ENCODE data around the gene PACS1.
A peak's percentile ranks its signal among the peaks of the same experiment; 100 is the strongest.
"Not testable (repeated sequence)": the region's sequence is repeated elsewhere in the genome, so short reads cannot be mapped to it uniquely, and the experiment has no call there.

The PACS1 gene

DNA sequence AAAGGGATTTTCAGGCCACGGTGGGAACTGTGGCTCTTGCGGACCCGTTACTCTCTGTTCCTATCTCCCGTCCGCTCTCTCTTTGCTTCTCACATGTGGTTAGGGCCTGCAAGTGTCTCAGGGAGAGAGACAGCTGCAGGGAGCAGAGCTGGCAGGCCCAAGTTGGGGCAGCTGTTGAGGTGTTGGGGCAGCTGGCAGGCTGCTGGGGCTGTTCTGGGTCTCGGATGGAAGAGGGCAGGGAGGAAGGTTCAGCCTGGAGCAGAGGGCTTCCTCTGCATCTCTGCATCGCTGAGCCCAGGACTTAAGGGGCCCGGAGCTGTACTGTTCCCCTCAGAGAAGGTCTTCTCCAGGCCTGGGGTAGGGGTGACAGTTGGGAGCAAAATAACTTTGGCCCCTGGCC lies 205.3 kb downstream of the PACS1 start:
- DNase-seq (ENCODE audit: low read depth, low spot score), result no peak

DNA sequence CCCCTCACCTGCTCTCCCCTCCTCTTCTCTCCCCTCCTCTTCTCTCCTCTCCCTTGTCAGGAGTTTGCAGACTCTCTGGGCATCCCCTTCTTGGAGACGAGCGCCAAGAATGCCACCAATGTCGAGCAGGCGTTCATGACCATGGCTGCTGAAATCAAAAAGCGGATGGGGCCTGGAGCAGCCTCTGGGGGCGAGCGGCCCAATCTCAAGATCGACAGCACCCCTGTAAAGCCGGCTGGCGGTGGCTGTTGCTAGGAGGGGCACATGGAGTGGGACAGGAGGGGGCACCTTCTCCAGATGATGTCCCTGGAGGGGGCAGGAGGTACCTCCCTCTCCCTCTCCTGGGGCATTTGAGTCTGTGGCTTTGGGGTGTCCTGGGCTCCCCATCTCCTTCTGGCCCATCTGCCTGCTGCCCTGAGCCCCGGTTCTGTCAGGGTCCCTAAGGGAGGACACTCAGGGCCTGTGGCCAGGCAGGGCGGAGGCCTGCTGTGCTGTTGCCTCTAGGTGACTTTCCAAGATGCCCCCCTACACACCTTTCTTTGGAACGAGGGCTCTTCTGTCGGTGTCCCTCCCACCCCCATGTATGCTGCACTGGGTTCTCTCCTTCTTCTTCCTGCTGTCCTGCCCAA lies 206.0 kb downstream of the PACS1 start:
- no peak for DNase-seq (ENCODE audit: low read depth, low spot score)

DNA sequence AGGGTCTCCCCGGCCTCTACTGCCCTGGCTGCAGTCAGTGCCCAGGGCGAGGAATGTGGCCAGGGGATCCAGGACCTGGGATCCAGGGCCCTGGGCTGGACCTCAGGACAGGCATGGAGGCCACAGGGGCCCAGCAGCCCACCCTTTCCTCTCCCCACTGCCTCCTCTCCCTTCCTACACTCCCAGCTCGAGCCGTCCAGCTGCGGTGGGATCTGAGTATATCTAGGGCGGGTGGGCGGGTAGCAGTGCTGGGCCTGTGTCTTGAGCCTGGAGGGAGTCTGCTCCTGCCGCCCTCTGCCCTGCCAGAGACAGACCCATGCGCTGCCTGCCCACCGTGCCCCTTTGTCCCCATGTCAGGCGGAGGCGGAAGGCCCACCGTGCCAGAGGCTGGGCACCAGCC lies 206.5 kb downstream of the PACS1 start:
- not testable (repeated sequence) for DNase-seq (ENCODE audit: low read depth, low spot score)

DNA sequence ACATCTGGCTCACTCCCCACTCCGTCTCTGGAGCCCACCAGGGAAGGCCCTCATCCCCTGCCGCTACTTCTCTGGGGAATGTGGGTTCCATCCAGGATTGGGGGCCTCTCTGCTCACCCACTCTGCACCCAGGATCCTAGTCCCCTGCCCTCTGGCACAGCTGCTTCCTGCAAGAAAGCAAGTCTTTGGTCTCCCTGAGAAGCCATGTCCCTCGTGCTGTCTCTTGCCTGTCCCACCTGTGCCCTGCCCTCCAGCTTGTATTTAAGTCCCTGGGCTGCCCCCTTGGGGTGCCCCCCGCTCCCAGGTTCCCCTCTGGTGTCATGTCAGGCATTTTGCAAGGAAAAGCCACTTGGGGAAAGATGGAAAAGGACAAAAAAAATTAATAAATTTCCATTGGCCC lies 207.0 kb downstream of the PACS1 start:
- DNase-seq (ENCODE audit: low read depth, low spot score), result not testable (repeated sequence)

DNA sequence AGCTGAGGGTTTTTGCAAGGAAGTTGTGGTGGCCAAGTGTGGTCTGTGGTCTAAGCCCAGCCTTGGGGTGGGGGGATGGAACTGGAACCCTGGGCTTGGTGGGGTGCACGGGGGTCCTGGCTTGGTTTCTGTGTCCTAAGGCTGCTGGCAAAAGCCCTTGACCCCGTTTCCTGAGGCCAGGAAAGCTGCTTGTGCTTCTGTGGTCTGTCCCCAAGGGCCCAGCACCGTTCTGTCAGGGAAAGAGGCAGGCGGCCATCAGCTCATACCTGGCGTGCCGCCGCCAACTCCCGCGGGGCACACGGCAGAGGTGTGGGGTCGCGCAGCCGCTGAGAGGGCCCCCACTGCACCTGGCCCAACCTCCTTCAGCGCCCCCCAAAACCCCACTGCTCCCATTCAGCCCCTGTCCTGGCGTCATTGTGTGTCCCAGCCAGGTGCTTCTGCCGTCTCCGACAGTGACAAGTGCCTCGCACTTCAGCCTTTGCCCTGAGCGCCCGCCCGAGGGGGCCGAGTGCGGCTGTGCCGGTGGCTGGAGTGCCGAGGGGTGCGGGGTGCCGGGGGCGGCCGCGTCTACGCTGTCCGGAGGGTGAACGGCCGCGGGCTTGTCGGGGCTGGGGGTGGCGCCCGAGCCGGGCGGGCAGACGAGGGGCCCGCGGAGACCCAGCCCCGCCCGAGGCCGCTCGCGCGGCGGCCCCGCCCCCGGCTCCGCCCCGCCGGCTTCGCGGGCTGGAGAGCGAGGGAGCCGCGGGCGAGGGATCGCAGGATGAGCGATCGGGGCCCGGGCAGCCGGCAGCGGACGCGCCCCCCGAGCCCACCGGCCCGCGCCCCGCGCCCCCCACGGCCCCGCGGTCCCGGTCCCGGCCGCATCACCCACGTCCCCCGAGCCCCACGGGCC lies 207.6 kb downstream of the PACS1 start, which contains the start of gene CNIH2:
CNIH2 (plus strand) TSS at position 705 of the 892 bp plus-strand sequence. CDS start 282 bp downstream, outside the sequence.
- DNase-seq (ENCODE audit: low read depth, low spot score), result no peak

DNA sequence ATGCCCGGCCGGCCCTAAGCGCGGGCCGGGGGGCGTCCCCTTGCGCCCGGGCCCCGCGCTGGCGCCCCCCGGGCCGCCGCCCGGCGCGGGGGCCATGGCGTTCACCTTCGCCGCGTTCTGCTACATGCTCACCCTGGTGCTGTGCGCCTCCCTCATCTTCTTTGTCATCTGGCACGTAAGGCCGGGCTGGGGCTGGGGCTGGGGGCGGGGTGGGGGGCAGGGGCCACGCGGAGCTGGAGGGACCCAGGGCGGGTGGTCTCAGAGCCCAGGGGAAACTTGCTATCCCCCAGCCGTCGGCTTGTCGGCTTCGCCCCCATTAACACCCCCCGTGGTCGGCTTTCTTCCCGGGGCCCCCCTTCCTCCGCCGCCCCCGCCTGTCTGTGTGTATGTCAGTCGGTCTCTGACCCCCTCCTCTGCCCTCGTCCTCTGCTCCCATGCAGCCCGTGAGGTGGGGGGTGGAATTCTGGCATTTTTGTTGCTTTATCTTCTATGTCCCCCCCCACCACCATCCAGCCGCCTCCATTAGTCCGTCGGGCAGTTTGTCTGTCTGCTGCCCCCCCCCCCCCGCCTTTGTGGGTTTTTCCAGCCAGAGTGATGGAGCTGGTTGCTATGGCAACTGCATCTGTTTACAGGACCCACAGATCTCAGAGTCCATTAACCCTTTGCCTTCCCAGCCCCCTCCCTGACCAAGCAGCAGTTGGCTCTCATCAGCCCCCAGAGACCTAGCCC lies 208.5 kb downstream of the PACS1 start:
- DNase-seq (ENCODE audit: low read depth, low spot score), result no peak

DNA sequence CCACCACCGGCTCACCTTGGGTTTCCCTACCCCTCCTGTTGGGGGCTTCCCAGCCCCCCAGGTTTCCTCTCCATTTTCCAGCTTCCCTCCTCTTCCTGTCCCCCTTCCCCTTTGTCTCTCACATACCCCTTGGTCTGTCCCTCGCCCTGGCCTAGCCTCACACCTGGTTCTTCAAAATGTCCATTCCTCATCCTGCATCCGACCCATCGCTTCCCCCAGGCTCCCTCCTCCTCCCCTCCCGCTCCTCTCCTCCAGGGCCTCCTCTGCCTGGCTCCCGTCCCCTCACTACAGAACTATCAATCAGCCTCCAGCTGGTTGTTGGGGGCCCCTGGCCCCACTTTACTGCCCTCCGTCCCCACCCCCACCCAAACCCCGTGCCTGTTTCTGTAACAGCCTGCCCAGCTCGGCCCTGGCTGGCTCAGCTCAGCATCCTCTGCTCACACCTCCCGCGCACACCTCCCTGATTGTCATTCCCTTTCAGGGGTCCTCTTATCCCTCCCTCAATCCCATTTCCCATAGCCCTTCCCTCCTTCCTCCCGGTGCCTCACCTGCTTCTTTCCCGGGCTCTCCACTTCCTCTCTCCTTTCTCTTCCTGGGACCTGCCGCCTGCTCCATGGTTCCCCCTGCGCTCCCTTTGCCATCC lies 209.1 kb downstream of the PACS1 start:
- no peak for DNase-seq (ENCODE audit: low read depth, low spot score)

DNA sequence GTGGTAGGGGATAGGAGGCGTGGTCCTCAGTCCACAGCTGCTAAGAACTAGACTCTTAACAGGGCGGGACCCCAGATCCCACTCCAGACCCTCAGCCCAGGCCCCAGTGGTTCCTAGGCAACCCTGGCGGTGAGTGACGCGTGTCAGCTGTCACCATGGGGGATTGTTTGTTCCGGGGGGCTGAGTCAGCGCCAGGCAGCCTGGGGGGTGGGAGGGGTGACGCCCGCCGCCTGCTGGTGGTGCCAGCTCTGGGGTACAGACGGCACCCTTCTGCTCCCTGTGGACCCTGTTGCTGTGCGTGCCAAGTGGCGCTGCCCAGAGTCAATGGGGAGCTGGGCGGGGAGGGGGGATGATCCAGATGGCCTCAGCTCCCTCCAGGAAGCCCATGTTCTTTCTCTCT lies 210.4 kb downstream of the PACS1 start:
- DNase-seq (ENCODE audit: low read depth, low spot score), result no peak

DNA sequence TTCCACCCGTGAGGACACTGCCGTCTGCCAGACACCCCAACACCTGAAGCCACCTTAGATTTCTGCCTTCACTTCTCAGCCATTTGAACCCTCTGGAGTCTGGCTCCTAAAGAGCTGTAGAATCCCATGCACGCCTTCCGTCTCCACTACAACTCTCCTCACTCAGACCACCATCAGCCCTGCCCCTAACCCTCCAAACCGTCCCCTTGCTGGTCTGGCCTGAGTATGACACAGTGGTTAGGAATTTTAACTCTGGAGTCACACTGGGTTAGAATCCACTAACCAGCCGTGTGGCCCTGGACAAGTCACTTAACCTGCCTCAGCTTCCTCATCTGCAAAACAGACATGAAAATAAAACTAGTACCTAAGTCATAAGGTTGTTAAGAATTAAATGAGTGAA lies 210.9 kb downstream of the PACS1 start:
- DNase-seq (ENCODE audit: low read depth, low spot score), result no peak

DNA sequence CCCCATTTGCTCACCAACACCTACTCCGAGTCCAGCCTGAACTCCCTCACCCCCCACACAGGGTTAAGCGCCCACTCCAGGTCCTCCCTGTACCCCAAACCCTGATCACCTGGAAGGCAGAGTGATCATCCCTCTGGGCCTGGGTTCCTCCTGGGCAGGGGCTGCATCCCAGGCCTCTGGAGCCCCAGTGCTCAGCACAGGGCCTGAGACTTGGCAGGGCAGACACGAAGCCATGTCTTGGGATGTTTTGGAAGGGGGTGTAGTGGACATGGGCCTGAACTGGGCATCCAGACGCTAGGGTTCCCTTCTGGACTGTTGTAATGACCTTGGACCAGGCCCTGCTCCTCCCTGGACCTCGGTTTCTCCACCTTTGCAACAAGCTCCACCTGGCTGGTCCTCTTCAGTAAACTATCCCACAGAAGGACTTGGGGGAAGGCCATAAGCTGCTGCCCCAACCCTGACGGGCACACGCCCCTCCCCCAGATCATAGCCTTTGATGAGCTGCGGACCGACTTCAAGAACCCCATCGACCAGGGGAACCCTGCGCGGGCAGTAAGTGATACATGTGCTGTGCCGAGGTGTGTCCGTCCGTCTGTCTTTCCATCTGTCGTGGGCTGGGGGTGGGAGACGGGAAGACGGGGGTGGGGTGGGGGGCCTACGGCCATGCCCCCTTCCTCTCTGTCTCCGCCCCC lies 211.8 kb downstream of the PACS1 start:
- DNase-seq (ENCODE audit: low read depth, low spot score), result no peak

DNA sequence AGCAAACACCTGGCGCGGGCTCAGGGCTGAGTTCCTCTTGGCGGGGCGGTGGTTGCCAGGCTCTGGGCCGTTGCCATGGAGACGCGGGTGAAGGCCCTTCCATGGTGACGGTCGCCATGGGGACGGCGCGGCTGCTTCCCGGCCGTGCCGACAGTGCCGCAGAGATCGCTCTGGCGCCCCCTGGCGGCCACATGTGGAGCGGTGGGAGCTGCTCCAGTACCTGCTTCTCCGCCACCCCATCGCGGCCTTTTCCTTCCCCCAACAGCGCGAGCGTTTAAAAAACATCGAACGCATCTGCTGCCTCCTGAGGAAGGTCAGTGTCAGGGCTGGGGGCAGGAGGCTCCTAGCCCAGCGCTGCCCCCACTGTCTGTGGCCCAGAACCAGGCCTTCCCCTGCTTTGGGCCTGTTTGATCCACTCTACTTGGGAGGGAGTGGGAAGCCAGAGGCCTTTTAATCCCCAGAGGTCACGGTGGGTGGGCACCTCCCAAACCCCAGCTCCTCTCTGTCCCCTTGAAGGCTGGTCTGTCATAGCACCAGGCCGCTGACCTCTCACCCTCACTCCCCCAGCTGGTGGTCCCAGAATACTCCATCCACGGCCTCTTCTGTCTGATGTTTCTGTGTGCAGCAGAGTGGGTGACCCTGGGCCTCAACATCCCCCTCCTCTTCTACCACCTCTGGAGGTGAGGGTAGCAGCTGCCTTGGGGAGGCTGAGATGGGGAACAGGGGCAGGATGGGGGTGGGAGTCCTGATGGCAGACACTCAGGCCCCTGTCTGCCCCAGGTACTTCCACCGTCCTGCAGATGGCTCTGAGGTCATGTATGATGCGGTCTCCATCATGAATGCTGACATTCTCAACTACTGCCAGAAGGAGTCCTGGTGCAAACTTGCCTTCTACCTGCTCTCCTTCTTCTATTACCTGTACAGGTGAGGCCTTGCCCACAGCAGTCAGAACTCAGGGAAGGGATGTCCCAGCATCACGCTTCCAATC lies 212.7 kb downstream of the PACS1 start:
- peak; percentile 100 for DNase-seq (ENCODE audit: low read depth, low spot score)

DNA sequence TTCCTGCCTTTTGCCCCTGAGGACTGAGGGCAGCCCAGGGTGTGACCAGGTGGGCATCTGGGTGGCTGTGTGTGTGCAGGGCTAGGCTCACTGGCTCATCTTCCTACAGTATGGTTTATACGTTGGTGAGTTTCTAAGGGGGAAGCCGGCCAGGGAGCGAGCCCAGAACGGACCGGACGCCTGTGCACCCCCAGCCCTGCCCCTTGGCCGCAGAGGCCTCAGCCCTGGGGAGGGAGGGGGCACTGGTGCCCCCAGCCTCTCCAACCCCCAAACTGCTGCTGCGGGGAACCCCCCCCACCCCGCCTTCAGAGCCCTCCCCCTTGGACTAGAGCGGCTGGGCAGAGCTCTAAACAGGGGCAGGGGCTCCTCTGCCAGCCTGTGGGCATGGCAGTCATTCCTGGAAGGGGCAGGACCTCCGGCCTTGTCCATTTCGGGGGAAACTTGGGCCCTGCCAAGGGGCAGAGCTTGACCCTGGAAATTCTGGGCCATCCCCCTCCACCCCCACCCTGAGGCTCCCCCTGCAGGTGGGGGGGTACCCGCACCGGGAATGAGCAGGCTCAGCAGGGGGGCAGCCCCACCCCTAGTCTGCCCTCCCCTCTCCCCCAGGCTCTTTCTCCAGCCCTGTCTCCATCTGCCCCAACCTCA lies 213.5 kb downstream of the PACS1 start:
- no peak for DNase-seq (ENCODE audit: low read depth, low spot score)

DNA sequence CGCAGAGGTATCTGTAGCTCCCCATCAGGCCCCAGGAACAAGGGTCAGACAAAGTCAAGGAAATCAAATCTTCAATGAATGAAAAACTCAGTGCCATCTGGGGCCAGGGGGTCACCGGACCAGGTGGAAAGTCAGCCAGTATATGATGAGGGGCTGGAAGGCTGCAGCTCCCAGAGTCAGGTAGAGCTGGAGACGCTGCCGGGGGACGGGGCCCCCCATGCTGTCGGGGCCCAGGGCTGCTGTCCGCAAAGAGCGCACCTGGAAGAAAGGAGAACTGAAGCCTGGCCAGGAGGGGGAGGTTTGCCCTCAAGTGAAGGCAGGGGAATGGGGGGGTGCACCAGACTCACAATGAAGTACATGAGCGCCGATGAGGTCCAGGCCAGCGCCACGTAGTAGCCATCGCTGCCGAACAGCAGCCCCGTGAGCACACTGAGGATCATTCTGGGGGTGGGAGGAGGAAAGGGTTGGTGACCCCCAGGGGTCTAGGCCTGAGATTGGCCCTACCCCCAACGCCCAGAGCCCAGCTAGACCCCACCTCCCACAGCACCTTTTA lies 214.5 kb downstream of the PACS1 start:
- no peak for DNase-seq (ENCODE audit: low read depth, low spot score)

DNA sequence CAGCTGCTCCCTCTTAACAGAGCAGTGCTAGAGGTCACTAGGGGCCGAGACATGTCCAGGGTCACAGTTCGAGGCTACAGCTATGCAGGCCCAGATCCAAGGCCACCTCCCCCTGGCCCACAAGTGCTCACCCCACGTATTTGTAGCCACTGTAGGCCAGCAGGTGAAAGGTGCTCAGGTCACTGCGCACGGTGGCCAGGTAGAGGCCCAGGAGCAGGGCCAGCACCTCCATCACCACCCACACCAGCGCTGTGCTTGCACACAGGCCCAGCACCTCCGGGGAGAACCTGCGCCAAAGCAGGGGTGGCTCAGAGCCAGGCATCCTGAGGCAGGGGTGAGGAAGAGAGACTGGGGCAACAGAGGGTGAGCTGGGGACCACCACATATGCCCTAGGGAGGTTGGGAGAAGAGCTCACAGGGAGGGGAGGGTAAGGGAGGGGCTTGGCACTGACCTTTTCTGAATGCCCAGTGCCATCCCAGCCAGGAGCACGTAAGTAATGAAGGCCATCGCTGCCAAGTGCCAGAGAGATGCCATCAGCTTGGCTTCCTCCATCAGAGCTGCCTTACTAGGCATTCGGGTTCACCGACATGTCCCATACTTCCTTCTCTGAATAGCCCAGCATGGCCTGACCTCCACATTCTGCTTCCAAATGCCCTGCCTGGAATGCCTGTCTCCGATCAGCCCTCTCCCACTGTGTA lies 215.3 kb downstream of the PACS1 start:
- DNase-seq (ENCODE audit: low read depth, low spot score), result no peak

DNA sequence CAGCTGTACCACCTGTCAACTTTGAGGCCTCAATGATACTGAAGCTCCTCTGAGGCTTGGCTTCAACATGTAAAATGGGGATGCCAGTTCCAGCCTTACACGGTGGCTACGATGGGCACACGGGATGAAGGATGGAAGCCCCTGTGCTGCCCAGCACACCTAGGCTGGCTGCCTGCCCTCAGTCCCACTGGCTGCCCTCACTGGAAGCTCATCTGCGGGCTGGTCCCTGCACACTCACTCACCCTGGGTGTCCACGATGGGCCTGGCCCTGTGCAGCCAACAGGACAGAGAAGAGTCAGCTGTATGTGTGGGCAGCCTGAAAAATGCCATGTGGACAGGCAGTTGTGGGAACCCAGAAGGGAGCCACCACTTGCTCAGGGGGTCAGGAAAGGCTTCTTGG lies 216.6 kb downstream of the PACS1 start:
- DNase-seq (ENCODE audit: low read depth, low spot score), result no peak

DNA sequence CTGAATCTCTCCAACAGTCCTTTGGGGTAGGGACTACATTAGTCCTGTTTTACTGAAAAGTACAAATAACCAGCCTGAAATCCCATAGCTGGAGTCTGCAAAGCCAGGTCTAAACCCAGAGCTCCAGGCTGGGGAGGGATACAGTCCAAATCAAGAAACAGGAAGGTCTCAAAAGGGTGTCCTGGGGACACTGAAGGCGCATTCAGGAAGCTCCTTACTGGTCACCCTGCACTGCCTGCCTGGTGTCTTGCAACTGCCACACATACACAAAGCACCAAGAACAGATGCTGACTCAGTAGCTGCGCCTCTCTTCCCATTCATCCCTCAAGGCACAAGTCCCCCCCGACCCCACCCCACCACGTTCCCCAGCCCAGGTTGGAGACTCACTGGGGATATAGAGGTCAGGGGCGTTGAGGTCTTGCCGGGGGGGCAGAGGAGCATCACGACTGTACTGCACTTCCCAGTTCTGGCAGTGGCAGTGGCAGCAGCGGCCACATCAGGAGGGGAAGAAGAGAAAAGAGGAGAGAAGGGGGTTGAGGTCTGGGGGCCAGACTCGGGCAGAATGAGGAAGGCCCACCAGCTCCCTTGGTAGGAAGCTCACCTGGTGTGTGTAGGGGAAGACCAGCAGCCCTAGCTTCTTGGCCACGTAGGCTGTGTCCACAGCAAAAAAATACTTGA lies 217.3 kb downstream of the PACS1 start:
- no peak for DNase-seq (ENCODE audit: low read depth, low spot score)

DNA sequence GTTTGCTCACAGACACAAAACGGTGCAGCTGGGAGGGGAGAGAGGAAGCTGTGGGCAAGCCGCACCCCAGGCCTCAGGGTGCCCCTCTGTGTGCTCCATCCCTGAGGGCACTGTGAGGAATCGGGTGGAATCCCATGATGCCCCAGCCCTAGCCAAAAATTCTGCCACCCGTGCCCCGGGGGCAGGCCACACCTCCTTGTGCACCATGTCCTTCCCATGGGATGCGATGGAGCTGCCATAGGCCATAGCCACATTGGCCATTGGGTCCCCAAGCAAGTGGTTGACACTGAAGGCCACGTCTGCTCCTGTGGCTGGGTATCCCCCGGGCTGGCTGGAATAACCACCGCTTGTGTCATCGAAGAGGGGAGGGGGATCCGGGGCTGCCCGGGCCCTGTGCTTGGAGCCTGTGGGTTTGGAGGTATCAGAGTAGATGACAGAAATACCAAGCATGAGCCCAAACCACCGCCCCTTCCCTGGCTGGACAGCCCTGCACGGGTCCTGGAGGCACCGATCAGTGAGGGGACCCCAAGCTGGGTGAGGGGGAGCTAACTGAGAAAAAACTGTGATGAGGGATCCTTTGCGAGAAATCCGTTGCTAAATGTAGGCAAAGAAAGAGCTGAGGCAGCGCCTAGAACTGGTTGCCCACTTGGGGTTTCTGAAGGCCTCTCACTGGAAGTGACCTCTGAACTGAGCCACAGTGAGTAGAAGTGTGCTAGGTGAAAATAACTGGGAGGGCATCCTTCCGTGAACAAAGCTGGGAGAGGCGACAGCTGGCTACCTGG lies 218.0 kb downstream of the PACS1 start:
- DNase-seq (ENCODE audit: low read depth, low spot score), result no peak

All from activated CD4-positive, CD25-positive, alpha-beta regulatory T cell treated with anti-CD3 and anti-CD28 coated beads, Interleukin-2, amount 50 U/mL, for 16 hours (primary cell).